DMS79 (cell line): ENCODE results near the gene TNFRSF4.
"Not testable (repeated sequence)": the region's sequence is repeated elsewhere in the genome, so short reads cannot be mapped to it uniquely, and the experiment has no call there.

Experiments
- DNase-seq: peaks from one replicate; lab custom pipeline; 2025; lab: John Stamatoyannopoulos, UW

Gene TNFRSF4

GRCh38 chr1:1213345-1214265 lies at the start of gene TNFRSF4:
TSS of gene TNFRSF4 (minus strand) at chr1:1214153. CDS start at chr1:1214127, 26 bp downstream.
- DNase-seq = no peak

- no peak for DNase-seq
Measured at GRCh38 chr1:1262758-1263157, 48.8 kb upstream of the TNFRSF4 start.

- DNase-seq = no peak
Measured at GRCh38 chr1:1262071-1262470, 48.1 kb upstream of the TNFRSF4 start.

GRCh38 chr1:1260843-1261560 lies 47.0 kb upstream of the TNFRSF4 start:
- no peak for DNase-seq

- no peak for DNase-seq
Measured at GRCh38 chr1:1259951-1260600, 46.1 kb upstream of the TNFRSF4 start.

GRCh38 chr1:1259540-1259939 lies 45.6 kb upstream of the TNFRSF4 start:
- no peak for DNase-seq

GRCh38 chr1:1259119-1259488 lies 45.2 kb upstream of the TNFRSF4 start:
- DNase-seq = no peak

GRCh38 chr1:1256956-1257871 lies 43.3 kb upstream of the TNFRSF4 start:
- DNase-seq = no peak

GRCh38 chr1:1255611-1256010 lies 41.7 kb upstream of the TNFRSF4 start:
- DNase-seq = no peak

- no peak for DNase-seq
Measured at GRCh38 chr1:1255078-1255477, 41.1 kb upstream of the TNFRSF4 start.

GRCh38 chr1:1254667-1254998 lies 40.7 kb upstream of the TNFRSF4 start:
- no peak for DNase-seq

- no peak for DNase-seq
Measured at GRCh38 chr1:1253972-1254666, 40.2 kb upstream of the TNFRSF4 start.

GRCh38 chr1:1253314-1253713 lies 39.4 kb upstream of the TNFRSF4 start:
- DNase-seq = no peak

GRCh38 chr1:1250786-1251284 lies 36.9 kb upstream of the TNFRSF4 start:
- peak; percentile 71 for DNase-seq

GRCh38 chr1:1248009-1248913 lies 34.3 kb upstream of the TNFRSF4 start:
- DNase-seq = not testable (repeated sequence)

- no peak for DNase-seq
Measured at GRCh38 chr1:1247341-1247913, 33.5 kb upstream of the TNFRSF4 start.

GRCh38 chr1:1246577-1247340 lies 32.8 kb upstream of the TNFRSF4 start, which contains the start of gene C1QTNF12:
TSS of gene C1QTNF12 (minus strand) at chr1:1246722. CDS start at chr1:1246690, 32 bp downstream.
- DNase-seq = no peak

GRCh38 chr1:1245817-1246576 lies 32.0 kb upstream of the TNFRSF4 start:
- DNase-seq = no peak
